ENCODE data around the gene TGFB2. TPM values are rescaled to one million over a fixed set of nuclear protein-coding genes. Genes with fewer than 3 reads are reported as not detected.

TGFB2 gene
- total RNA-seq, 1 experiment from 2014 or later: 0.34 TPM

GRCh38 chr1:218415726-218416125, 70.6 kb downstream of the TGFB2 start:
- Histone ChIP-seq H2AFZ (ENCODE audit: low read depth, low read length, poor library complexity, severe bottlenecking) (no peak overlapping the region), H3K9me2 (ENCODE audit: insufficient read depth) (no peaks in the 10 kb centered on the region), H3K27me3 (ENCODE audit: insufficient read depth, low read length) (no peaks in the 10 kb centered on the region), H3K4me3 (replicated peaks in 1 of 2; ENCODE audit: low read depth in 1 of 2, low read length in 2 of 2) (no peak overlapping the region), H3K36me3 (ENCODE audit: control insufficient read depth in 1 of 2, insufficient read depth in 2 of 2, low read length in 2 of 2) (no peaks in the 10 kb centered on the region), H3K4me2 (ENCODE audit: low read length) (no peak overlapping the region), H3K9ac (ENCODE audit: low read length) (no peak overlapping the region), H3K27ac (ENCODE audit: low read depth, low read length) (no peak overlapping the region), H3K79me2 (ENCODE audit: insufficient read depth, low read length) (no peaks in the 10 kb centered on the region), H3K9me3 (ENCODE audit: control insufficient read depth in 1 of 2, insufficient read depth in 1 of 2, low read depth in 1 of 2, low read length in 2 of 2) (no peaks in the 10 kb centered on the region), H3K4me1 (ENCODE audit: control insufficient read depth in 1 of 2, insufficient read depth in 2 of 2, low read length in 2 of 2) (no peaks in the 10 kb centered on the region), H4K20me1 (ENCODE audit: insufficient read depth) (no peaks in the 10 kb centered on the region)
- intact Hi-C loops (cut with micrococcal nuclease): no loop called here
- ChIA-PET CTCF (no interaction called here), POLR2A (no interaction called here), RAD21 (ENCODE audit: low non-redundant PET in 1 of 2, low total read pairs in 2 of 2, uncharacterized antibody in 2 of 2, unreplicated experiment in 2 of 2) (no interaction called here)
- ATAC-seq: no peak
- TF ChIP-seq EZH2phosphoT487 (IDR thresholded peaks at IDR 0.05; ENCODE audit: borderline replicate concordance) (no peak), SIN3A (IDR thresholded peaks at IDR 0.05; ENCODE audit: low read depth) (no peak), POLR2AphosphoS5 (IDR thresholded peaks at IDR 0.05; ENCODE audit: low read depth, low read length) (no peak), POLR2A (IDR thresholded peaks at IDR 0.05; ENCODE audit: borderline replicate concordance, extremely low read depth, insufficient read depth, insufficient read length) (no peak)
- no peak for DNase-seq (ENCODE audit: low read depth, low spot score)
- BruUV-seq (replicated peaks): no TSS peak

GRCh38 chr1:218421531-218421930, 76.4 kb downstream of the TGFB2 start:
- Histone ChIP-seq H2AFZ (ENCODE audit: low read depth, low read length, poor library complexity, severe bottlenecking) (no peak overlapping the region), H3K79me2 (ENCODE audit: insufficient read depth, low read length) (no peaks in the 10 kb centered on the region), H3K27ac (ENCODE audit: low read depth, low read length) (no peak overlapping the region), H3K9ac (ENCODE audit: low read length) (no peak overlapping the region), H3K9me2 (ENCODE audit: insufficient read depth) (no peaks in the 10 kb centered on the region), H3K9me3 (ENCODE audit: control insufficient read depth in 1 of 2, insufficient read depth in 1 of 2, low read depth in 1 of 2, low read length in 2 of 2) (no peaks in the 10 kb centered on the region), H3K4me1 (ENCODE audit: control insufficient read depth in 1 of 2, insufficient read depth in 2 of 2, low read length in 2 of 2) (peaks cover 0 to 7% of the 10 kb centered on the region in 2 experiments; a peak in 1 of 4 replicates), H3K27me3 (ENCODE audit: insufficient read depth, low read length) (no peaks in the 10 kb centered on the region), H3K4me3 (replicated peaks in 1 of 2; ENCODE audit: low read depth in 1 of 2, low read length in 2 of 2) (no peak overlapping the region), H4K20me1 (ENCODE audit: insufficient read depth) (no peaks in the 10 kb centered on the region), H3K4me2 (ENCODE audit: low read length) (no peak overlapping the region), H3K36me3 (ENCODE audit: control insufficient read depth in 1 of 2, insufficient read depth in 2 of 2, low read length in 2 of 2) (no peaks in the 10 kb centered on the region)
- TF ChIP-seq TCF7L2 (IDR thresholded peaks at IDR 0.05; ENCODE audit: borderline replicate concordance, extremely low read depth, insufficient read depth, insufficient read length) (no peak), CEBPB (IDR thresholded peaks at IDR 0.05; ENCODE audit: low read depth) (no peak), EZH2 (IDR thresholded peaks at IDR 0.05) (no peak), ZBTB33 (IDR thresholded peaks at IDR 0.05; ENCODE audit: extremely low read depth, insufficient replicate concordance, low read length) (no peak), FOSL1 (IDR thresholded peaks at IDR 0.05; ENCODE audit: low read depth) (no peak), RAD21 (IDR thresholded peaks at IDR 0.05; ENCODE audit: low read depth) (no peak), ZFX (IDR thresholded peaks at IDR 0.05) (no peak), POLR2A (IDR thresholded peaks at IDR 0.05; ENCODE audit: borderline replicate concordance, extremely low read depth, insufficient read depth, insufficient read length) (no peak), ZNF274 (IDR thresholded peaks at IDR 0.05; ENCODE audit: low read depth, low read length) (no peak), EZH2phosphoT487 (IDR thresholded peaks at IDR 0.05; ENCODE audit: borderline replicate concordance) (no peak)
- TF ChIP-seq, protein P1, sequence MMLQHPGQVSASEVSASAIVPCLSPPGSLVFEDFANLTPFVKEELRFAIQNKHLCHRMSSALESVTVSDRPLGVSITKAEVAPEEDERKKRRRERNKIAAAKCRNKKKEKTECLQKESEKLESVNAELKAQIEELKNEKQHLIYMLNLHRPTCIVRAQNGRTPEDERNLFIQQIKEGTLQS (IDR thresholded peaks at IDR 0.05): no peak
- ChIA-PET RAD21 (ENCODE audit: low non-redundant PET in 1 of 2, low total read pairs in 2 of 2, uncharacterized antibody in 2 of 2, unreplicated experiment in 2 of 2) (no interaction called here), CTCF (no interaction called here), POLR2A (no interaction called here)
- DNase-seq (ENCODE audit: low read depth, low spot score) (no peak), ATAC-seq (no peak)
- no TSS peak for BruUV-seq (replicated peaks)
- intact Hi-C loops (cut with micrococcal nuclease): no loop called here
